GM21619 (cell line): ENCODE data around the gene TMBIM6.
A peak's percentile ranks its signal among the peaks of the same experiment; 100 is the strongest.
"Not testable (repeated sequence)": the region's sequence is repeated elsewhere in the genome, so short reads cannot be mapped to it uniquely, and the experiment has no call there.

ENCODE experiments used
- ATAC-seq: cut with Tn5 transposase; IDR thresholded peaks from one replicate; pipeline ENCODE4 v1.9.1; 2021; ENCODE audit not compliant: unreplicated experiment

The TMBIM6 gene

GRCh38 chr12:49740930-49741881, at the start of gene TMBIM6:
Gene TMBIM6, plus strand, starts transcription at chr12:49741557. Its CDS starts 10,937 bp downstream, at chr12:49752494.
- peak; percentile 91 for ATAC-seq

GRCh38 chr12:49692851-49693250, 48.5 kb upstream of the TMBIM6 start:
- no peak for ATAC-seq

- ATAC-seq = no peak
These were observed 47.4 kb upstream of the TMBIM6 start for GRCh38 chr12:49693931-49694444.

- ATAC-seq = no peak
These were observed 44.6 kb upstream of the TMBIM6 start for GRCh38 chr12:49696723-49697122.

GRCh38 chr12:49697808-49698207, 43.5 kb upstream of the TMBIM6 start:
- ATAC-seq = no peak

- peak; percentile 78 for ATAC-seq
These were observed 42.5 kb upstream of the TMBIM6 start for GRCh38 chr12:49698619-49699545.

- ATAC-seq = no peak
These were observed 39.3 kb upstream of the TMBIM6 start for GRCh38 chr12:49702009-49702408.

GRCh38 chr12:49702676-49703215, 38.6 kb upstream of the TMBIM6 start:
- ATAC-seq = no peak

- ATAC-seq = no peak
These were observed 37.7 kb upstream of the TMBIM6 start for GRCh38 chr12:49703647-49704137.

GRCh38 chr12:49705479-49706134, 35.8 kb upstream of the TMBIM6 start:
- ATAC-seq = no peak

GRCh38 chr12:49706351-49707127, 34.8 kb upstream of the TMBIM6 start:
- ATAC-seq = peak; percentile 15

GRCh38 chr12:49707128-49707811, 34.1 kb upstream of the TMBIM6 start, which contains the start of gene FMNL3:
Gene FMNL3, minus strand, starts transcription at chr12:49707405. Its CDS starts 225 bp downstream, at chr12:49707180.
- ATAC-seq = peak; percentile 76

GRCh38 chr12:49707812-49708147, 33.6 kb upstream of the TMBIM6 start:
- no peak for ATAC-seq

- ATAC-seq = no peak
These were observed 32.5 kb upstream of the TMBIM6 start for GRCh38 chr12:49708851-49709250.

- ATAC-seq = not testable (repeated sequence)
These were observed 27.4 kb upstream of the TMBIM6 start for GRCh38 chr12:49713952-49714351.

- ATAC-seq = peak; percentile 73
These were observed 24.8 kb upstream of the TMBIM6 start for GRCh38 chr12:49716553-49716952.

GRCh38 chr12:49717800-49718199, 23.6 kb upstream of the TMBIM6 start:
- ATAC-seq = not testable (repeated sequence)

- ATAC-seq = no peak
These were observed 21.1 kb upstream of the TMBIM6 start for GRCh38 chr12:49720214-49720613.

GRCh38 chr12:49721355-49721754, 20.0 kb upstream of the TMBIM6 start:
- ATAC-seq = not testable (repeated sequence)
